Stimulated activated memory B cell treated with anti-CD40 and anti-IgM and Interleukin-4, amounts not matched to agents 10 μg/mL and 1 μg/mL and 100 μg/mL, for 72 hours (primary cell): ENCODE measurements around the gene SHF.
A peak's percentile ranks its signal among the peaks of the same experiment; 100 is the strongest.
"Not testable (repeated sequence)": the region's sequence is repeated elsewhere in the genome, so short reads cannot be mapped to it uniquely, and the experiment has no call there.

Source experiments
- ATAC-seq: fragments of 150-1000 bp; cut with Tn5 transposase; 2 replicates; pipeline ENCODE4 v1.10.0; 2021
- H3K27ac Mint-ChIP-seq: one replicate; pipeline ENCODE4 v1.8.0; 2022; ENCODE audit warnings: mild to moderate bottlenecking, mixed read lengths
- H3K27me3 Mint-ChIP-seq: one replicate; pipeline ENCODE4 v1.8.0; 2022; ENCODE audit warnings: mixed read lengths
- H3K36me3 Mint-ChIP-seq: one replicate; pipeline ENCODE4 v1.8.0; 2022; ENCODE audit warnings: mixed read lengths
- H3K4me1 Mint-ChIP-seq: one replicate; pipeline ENCODE4 v1.8.0; 2022; ENCODE audit warnings: mixed read lengths
- H3K4me3 Mint-ChIP-seq: one replicate; pipeline ENCODE4 v1.8.0; 2022; ENCODE audit warnings: mild to moderate bottlenecking, moderate library complexity, mixed read lengths
- H3K9me3 Mint-ChIP-seq: one replicate; pipeline ENCODE4 v1.8.0; 2022; ENCODE audit warnings: mixed read lengths

The SHF gene

DNA sequence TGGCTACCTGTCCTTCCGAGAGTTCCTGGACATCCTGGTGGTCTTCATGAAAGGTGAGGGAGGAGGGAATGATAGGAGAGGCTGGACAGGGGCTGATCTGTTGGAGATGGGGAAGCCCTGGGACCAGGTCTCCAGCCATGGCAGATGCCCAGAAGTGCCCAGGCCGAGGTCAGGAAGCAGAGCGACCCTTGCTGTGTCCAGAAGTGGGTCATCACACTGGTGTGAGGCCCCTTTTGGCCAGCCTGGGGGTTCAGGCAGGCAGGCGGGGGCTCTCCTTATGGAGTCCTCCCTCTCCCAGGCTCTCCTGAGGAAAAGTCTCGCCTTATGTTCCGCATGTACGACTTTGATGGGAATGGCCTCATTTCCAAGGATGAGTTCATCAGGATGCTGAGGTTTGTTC is 40.2 kb downstream of the SHF start:
- no peak for ATAC-seq
- Mint-ChIP-seq H3K9me3 (no peaks in the 10 kb centered on the region), H3K36me3 (peaks cover 8% of the 10 kb centered on the region), H3K27ac (no peak overlapping the region), H3K4me1 (no peaks in the 10 kb centered on the region), H3K4me3 (no peak overlapping the region), H3K27me3 (no peaks in the 10 kb centered on the region)

DNA sequence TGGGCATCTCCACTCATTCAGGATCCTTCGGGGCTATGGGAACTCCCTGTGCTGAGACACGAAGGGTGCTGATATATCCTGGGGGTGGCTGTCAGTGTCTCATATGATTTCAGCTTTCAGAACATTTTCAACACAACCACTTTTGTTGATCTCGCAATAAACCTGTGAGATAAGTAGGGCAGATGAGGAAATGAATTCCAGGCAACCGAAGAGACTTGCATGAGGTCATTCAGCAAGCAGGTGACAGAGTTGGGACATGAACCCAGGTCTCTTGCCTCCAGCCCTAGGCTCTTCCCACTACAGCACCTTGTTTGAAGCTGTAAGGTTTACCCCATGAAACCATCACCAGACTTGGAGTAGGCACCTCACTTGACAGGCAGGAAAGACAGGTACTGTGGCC is 41.4 kb downstream of the SHF start:
- ATAC-seq = no peak
- peak overlapping the region; percentile 24 for H3K27ac Mint-ChIP-seq
- no peak overlapping the region for H3K4me3 Mint-ChIP-seq
- no peaks in the 10 kb centered on the region for H3K27me3 Mint-ChIP-seq
- no peaks in the 10 kb centered on the region for H3K4me1 Mint-ChIP-seq
- no peaks in the 10 kb centered on the region for H3K9me3 Mint-ChIP-seq
- no peaks in the 10 kb centered on the region for H3K36me3 Mint-ChIP-seq

- ATAC-seq = no peak
- H3K9me3 Mint-ChIP-seq = no peaks in the 10 kb centered on the region
- no peak overlapping the region for H3K4me3 Mint-ChIP-seq
- no peaks in the 10 kb centered on the region for H3K36me3 Mint-ChIP-seq
- H3K27me3 Mint-ChIP-seq = no peaks in the 10 kb centered on the region
- no peak overlapping the region for H3K27ac Mint-ChIP-seq
- no peaks in the 10 kb centered on the region for H3K4me1 Mint-ChIP-seq
These were observed 43.0 kb downstream of the SHF start for GRCh38 chr15:45144775-45145174.

GRCh38 chr15:45143946-45144345 is 43.8 kb downstream of the SHF start:
- Mint-ChIP-seq H3K27ac (no peak overlapping the region), H3K4me1 (no peaks in the 10 kb centered on the region), H3K9me3 (no peaks in the 10 kb centered on the region), H3K4me3 (no peak overlapping the region), H3K27me3 (no peaks in the 10 kb centered on the region), H3K36me3 (no peaks in the 10 kb centered on the region)
- ATAC-seq = no peak

DNA sequence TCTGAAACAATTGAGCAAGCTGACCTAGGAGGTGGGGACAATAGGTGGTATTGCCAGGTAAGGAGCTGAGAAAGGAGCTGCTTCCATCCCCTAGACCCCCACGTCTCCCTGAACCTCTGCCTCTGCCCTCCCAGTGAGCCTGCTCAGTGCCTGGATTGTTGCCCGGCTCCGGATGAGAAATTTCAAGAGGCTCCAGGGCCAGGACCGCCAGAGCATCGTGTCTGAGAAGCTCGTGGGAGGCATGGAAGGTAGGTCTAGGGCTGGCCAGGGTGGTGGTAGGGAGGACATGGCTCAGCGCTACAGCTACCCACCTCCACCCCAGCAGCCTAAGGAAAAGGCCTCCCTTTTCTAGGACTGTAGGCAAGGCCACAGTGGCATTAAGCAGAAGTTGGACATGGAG is 44.7 kb downstream of the SHF start:
- H3K9me3 Mint-ChIP-seq = no peaks in the 10 kb centered on the region
- ATAC-seq = no peak
- H3K36me3 Mint-ChIP-seq = no peaks in the 10 kb centered on the region
- H3K27me3 Mint-ChIP-seq = peaks cover 4% of the 10 kb centered on the region
- H3K4me1 Mint-ChIP-seq = no peaks in the 10 kb centered on the region
- no peak overlapping the region for H3K4me3 Mint-ChIP-seq
- no peak overlapping the region for H3K27ac Mint-ChIP-seq

DNA sequence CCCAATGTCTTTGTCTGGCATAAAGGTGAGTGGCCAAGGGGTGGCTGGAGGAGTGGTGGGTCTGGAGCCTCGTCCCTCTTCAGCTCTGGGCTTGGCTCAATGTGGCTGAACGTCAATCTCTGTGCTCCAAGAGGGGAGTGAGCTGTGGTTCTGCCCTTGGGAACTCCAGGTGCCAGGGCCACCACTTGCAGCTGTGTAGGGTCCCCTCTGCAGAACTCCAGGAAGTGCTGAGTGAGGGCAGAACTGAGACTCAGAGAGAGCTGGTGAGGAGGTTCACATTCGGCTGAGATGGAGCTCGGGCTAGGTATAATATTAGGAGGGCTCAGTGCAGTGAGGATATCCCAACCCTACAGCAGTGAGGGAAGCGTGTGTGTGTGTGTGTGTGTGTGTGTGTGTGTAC is 46.4 kb downstream of the SHF start:
- Mint-ChIP-seq H3K27me3 (peaks cover 13% of the 10 kb centered on the region), H3K27ac (no peak overlapping the region), H3K9me3 (no peaks in the 10 kb centered on the region), H3K4me3 (no peak overlapping the region), H3K4me1 (peaks cover 3% of the 10 kb centered on the region), H3K36me3 (no peaks in the 10 kb centered on the region)
- no peak for ATAC-seq

DNA sequence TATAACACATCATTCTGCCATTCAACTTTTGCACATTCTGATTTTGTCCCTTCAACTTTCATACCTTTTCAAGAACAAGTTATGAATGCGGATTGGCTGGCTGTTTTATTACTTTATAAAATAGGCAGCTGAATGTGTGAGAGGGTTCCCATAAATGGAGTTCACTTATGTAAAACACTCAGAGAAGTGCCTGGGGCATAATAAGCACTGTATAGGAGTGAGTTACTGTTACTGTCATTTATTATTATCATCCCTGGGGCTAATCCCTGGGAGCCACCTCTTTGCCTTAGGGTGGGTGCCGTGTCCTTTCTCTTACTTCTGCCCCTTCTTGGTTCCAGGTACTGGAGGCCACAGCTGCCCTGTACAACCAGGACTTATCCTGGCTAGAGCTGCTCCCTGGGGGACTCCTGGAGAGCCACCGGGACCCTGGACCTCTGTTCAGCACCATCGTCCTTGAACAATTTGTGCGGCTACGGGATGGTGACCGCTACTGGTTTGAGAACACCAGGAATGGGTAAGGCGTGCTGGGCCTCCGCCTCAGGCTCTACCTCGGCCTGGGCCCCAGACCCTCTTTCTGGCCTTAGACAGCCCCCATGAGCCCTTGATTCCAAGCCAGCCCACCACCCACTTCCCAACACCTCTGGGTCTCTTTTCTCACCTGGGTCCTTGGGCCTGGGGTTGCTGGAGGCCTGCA is 47.1 kb downstream of the SHF start:
- H3K27ac Mint-ChIP-seq = no peak overlapping the region
- peaks cover 8% of the 10 kb centered on the region for H3K4me1 Mint-ChIP-seq
- no peaks in the 10 kb centered on the region for H3K36me3 Mint-ChIP-seq
- no peaks in the 10 kb centered on the region for H3K9me3 Mint-ChIP-seq
- H3K4me3 Mint-ChIP-seq = no peak overlapping the region
- no peak for ATAC-seq
- H3K27me3 Mint-ChIP-seq = peaks cover 20% of the 10 kb centered on the region

DNA sequence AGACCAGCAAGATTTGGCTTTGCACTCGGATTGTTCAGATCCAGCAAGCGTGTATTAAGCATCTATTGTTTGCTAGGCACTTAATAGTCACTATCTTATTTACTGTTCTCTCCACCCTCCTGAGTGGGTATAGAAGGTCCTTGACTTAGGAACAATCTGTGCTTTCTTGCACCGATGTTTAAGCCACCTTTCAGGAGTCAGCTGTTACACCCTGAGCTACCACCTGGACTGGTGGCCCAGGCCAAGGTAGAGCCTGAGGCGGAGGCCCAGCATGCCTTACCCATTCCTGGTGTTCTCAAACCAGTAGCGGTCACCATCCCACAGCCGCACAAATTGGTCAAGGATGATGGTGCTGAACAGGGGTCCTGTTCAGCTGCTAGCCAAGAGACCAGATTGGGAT is 48.0 kb downstream of the SHF start:
- H3K36me3 Mint-ChIP-seq = no peaks in the 10 kb centered on the region
- peaks cover 23% of the 10 kb centered on the region for H3K27me3 Mint-ChIP-seq
- no peak for ATAC-seq
- H3K4me3 Mint-ChIP-seq = no peak overlapping the region
- no peak overlapping the region for H3K27ac Mint-ChIP-seq
- peaks cover 10% of the 10 kb centered on the region for H3K4me1 Mint-ChIP-seq
- no peaks in the 10 kb centered on the region for H3K9me3 Mint-ChIP-seq

DNA sequence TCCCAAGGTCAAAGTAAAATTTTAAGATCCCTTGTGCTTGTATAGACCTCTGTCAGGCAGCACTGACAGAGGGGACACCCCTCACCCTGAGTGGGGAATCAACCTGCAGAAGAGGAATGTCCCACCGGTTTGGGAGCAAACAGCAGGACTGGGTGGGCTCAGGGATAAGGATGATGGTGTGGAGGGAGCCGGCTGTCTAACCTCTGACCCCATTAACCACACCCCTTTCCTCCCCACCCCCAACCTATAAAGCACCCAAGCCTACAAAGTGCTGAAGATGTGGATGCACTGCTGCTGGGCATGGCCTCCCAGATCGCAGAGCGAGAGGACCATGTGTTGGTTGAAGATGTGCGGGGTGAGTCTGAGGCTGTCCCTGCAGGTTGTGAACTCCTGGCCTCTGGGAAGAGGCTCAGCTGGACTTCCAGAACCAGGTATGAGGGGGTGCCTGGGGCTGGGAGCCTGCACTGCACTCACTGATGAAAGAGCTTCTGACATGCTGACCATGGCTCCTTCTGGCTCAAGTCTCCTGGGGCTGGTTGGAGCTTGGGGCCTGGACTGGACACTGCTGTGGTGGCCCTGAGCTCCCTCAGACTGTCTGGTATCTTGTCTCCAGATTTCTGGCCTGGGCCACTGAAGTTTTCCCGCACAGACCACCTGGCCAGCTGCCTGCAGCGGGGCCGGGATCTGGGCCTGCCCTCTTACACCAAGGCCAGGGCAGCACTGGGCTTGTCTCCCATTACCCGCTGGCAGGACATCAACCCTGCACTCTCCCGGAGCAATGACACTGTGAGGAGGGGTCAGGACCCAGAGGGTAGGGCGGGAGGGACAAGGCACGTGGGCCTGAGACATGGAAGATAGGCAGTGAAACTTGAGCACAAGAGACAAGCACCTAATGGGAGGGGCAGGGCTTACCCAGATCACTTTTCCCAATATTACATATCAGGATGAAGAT is 48.7 kb downstream of the SHF start:
- ATAC-seq = no peak
- peaks cover 17% of the 10 kb centered on the region for H3K4me1 Mint-ChIP-seq
- peaks cover 30% of the 10 kb centered on the region for H3K27me3 Mint-ChIP-seq
- no peak overlapping the region for H3K27ac Mint-ChIP-seq
- no peaks in the 10 kb centered on the region for H3K36me3 Mint-ChIP-seq
- H3K4me3 Mint-ChIP-seq = no peak overlapping the region
- H3K9me3 Mint-ChIP-seq = no peaks in the 10 kb centered on the region

- H3K4me1 Mint-ChIP-seq = peaks cover 18% of the 10 kb centered on the region
- no peak overlapping the region for H3K27ac Mint-ChIP-seq
- peaks cover 42% of the 10 kb centered on the region for H3K27me3 Mint-ChIP-seq
- H3K9me3 Mint-ChIP-seq = no peaks in the 10 kb centered on the region
- ATAC-seq = no peak
- no peak overlapping the region for H3K4me3 Mint-ChIP-seq
- H3K36me3 Mint-ChIP-seq = no peaks in the 10 kb centered on the region
These were observed 50.1 kb downstream of the SHF start for GRCh38 chr15:45137703-45138102.

DNA sequence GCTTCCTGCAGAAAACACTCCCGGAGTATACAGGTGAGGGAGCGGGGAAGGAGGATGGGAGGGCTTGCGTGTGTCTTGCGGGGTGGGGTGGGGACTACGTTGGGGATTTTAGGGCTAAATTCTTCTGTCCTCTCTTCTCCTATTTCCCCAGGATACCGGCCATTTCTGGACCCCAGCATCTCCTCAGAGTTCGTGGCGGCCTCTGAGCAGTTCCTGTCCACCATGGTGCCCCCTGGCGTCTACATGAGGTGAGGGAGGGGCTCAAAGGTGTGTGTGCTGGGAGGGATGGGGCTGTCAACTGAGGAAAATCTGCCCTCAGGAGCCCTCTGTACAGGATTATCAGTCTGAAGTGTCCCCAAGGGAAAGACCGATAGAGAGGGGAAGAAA is 51.4 kb downstream of the SHF start:
- Mint-ChIP-seq H3K4me3 (peak overlapping the region; percentile 56), H3K9me3 (no peaks in the 10 kb centered on the region), H3K4me1 (peaks cover 18% of the 10 kb centered on the region), H3K27ac (no peak overlapping the region), H3K27me3 (peaks cover 52% of the 10 kb centered on the region), H3K36me3 (no peaks in the 10 kb centered on the region)
- no peak for ATAC-seq

GRCh38 chr15:45135705-45136377 is 51.9 kb downstream of the SHF start:
- H3K27ac Mint-ChIP-seq, ATAC-seq, H3K36me3 Mint-ChIP-seq, H3K9me3 Mint-ChIP-seq: not testable (repeated sequence)
- peaks cover 57% of the 10 kb centered on the region for H3K27me3 Mint-ChIP-seq
- H3K4me1 Mint-ChIP-seq = peaks cover 18% of the 10 kb centered on the region
- peak overlapping the region; percentile 56 for H3K4me3 Mint-ChIP-seq

DNA sequence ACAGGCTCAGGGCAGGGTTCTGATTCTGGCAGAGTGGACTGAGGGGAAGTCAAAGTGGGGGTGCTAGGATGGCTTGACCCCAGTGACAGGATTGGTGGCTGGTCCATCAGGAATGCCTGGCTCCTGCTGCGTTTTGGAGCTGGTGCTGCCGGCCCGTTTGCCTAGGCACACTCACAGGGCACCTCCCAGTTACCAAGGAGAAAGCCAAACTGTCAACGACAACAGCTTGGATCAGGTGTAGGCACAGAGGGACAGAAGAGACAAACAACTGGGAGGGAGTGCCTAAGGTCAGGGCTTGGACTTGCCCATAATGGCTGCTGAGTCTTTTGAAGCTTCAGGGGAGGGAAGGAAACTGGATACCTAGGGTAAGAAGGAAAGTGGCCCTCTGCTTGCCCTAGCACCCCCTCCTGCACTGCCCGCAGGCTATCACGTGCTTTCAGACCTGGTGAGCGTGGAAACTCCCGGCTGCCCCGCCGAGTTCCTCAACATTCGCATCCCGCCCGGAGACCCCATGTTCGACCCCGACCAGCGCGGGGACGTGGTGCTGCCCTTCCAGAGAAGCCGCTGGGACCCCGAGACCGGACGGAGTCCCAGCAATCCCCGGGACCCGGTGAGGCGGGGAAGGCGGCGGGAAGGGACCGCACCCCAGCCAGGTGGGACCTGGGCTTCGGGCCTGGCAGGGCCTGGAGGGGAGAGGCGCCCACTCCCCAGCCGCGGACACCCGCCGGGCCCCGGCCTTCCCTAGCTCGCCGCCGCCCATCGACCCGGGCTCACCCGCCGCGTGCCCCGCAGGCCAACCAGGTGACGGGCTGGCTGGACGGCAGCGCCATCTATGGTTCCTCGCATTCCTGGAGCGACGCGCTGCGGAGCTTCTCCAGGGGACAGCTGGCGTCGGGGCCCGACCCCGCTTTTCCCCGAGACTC is 52.8 kb downstream of the SHF start:
- Mint-ChIP-seq H3K4me3 (peak overlapping the region; percentile 62), H3K27ac (peak overlapping the region; percentile 39), H3K4me1 (peaks cover 25% of the 10 kb centered on the region), H3K27me3 (peaks cover 66% of the 10 kb centered on the region), H3K36me3 (no peaks in the 10 kb centered on the region), H3K9me3 (no peaks in the 10 kb centered on the region)
- peak; percentile 63 for ATAC-seq

DNA sequence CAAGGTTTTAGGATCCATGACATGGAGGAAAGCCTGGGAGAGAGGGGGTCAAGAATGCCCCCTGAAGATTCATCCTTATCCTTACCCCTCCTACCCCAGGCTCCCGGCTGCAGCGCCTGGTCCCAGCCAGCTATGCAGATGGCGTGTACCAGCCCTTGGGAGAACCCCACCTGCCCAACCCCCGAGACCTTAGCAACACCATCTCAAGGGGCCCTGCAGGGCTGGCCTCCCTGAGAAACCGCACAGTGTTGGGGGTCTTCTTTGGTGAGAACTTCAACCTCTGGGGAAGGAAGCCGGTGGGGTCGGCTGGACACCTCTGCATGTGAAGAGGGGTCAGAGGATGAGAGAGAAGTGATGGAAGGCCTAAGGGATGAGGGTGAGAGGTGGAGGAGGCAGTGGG is 53.7 kb downstream of the SHF start:
- Mint-ChIP-seq H3K36me3 (no peaks in the 10 kb centered on the region), H3K9me3 (no peaks in the 10 kb centered on the region), H3K27ac (no peak overlapping the region), H3K4me1 (peaks cover 25% of the 10 kb centered on the region), H3K4me3 (peak overlapping the region; percentile 22), H3K27me3 (peaks cover 70% of the 10 kb centered on the region)
- no peak for ATAC-seq

- ATAC-seq = no peak
- Mint-ChIP-seq H3K27me3 (peaks cover 76% of the 10 kb centered on the region), H3K36me3 (no peaks in the 10 kb centered on the region), H3K9me3 (no peaks in the 10 kb centered on the region), H3K27ac (no peak overlapping the region), H3K4me1 (peaks cover 25% of the 10 kb centered on the region), H3K4me3 (no peak overlapping the region)
These were observed 54.2 kb downstream of the SHF start for GRCh38 chr15:45133561-45133920.
